GM19193 (cell line): Measurements from ENCODE around the gene SGO2.
A peak's percentile ranks its signal among the peaks of the same experiment; 100 is the strongest.

Experiments used
- POLR2A ChIP-seq: IDR thresholded peaks from 4 replicates; pipeline ENCODE4 v1.6.1; 2011; ENCODE audit not compliant: insufficient read depth, insufficient read length; ENCODE audit errors: extremely low read depth

Gene SGO2, protein sequence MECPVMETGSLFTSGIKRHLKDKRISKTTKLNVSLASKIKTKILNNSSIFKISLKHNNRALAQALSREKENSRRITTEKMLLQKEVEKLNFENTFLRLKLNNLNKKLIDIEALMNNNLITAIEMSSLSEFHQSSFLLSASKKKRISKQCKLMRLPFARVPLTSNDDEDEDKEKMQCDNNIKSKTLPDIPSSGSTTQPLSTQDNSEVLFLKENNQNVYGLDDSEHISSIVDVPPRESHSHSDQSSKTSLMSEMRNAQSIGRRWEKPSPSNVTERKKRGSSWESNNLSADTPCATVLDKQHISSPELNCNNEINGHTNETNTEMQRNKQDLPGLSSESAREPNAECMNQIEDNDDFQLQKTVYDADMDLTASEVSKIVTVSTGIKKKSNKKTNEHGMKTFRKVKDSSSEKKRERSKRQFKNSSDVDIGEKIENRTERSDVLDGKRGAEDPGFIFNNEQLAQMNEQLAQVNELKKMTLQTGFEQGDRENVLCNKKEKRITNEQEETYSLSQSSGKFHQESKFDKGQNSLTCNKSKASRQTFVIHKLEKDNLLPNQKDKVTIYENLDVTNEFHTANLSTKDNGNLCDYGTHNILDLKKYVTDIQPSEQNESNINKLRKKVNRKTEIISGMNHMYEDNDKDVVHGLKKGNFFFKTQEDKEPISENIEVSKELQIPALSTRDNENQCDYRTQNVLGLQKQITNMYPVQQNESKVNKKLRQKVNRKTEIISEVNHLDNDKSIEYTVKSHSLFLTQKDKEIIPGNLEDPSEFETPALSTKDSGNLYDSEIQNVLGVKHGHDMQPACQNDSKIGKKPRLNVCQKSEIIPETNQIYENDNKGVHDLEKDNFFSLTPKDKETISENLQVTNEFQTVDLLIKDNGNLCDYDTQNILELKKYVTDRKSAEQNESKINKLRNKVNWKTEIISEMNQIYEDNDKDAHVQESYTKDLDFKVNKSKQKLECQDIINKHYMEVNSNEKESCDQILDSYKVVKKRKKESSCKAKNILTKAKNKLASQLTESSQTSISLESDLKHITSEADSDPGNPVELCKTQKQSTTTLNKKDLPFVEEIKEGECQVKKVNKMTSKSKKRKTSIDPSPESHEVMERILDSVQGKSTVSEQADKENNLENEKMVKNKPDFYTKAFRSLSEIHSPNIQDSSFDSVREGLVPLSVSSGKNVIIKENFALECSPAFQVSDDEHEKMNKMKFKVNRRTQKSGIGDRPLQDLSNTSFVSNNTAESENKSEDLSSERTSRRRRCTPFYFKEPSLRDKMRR

DNA sequence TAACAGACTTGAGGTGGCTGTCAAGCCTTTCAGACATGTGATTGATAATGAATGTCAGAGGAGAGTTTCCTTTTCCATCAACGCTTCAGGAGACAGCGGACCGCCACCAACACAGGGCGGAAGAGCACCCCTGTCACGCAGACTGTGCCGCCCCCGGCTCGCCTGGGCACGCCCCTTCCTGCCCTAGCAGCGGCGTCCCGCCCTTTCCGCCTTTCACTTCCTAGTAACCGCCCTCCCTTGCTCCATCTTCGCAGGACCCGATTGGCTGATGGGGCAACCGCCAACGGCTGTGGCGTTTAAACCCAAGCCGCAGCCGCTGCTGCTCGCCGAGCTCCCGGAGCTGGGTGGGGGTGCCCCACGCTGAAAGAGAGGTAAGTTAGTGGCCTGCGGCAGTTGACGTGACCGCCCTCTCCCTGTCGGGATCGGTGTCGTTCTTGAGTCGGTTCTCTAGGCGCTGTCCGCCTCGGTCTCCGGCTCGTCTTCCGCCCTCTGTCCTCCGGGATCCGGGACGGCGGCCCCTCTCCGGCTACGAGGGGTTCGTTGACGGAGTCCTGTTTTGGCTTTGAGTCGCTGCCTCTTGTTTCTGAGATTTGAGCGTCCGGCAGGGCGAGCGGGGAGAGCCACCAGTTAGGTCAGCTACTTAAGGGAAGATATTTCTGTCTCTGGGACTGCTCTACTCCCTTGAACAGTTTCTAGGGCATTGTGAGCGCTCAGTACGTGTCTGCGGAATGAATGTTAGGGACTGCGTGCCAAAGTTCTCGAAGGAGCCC is at the start of gene SGO2:
TSS of gene SGO2 (plus strand) at position 326 of the 770 bp plus-strand sequence. CDS start 6,769 bp downstream, outside the sequence.
- TF ChIP-seq POLR2A: peak; percentile 87

GRCh38 chr2:200476836-200477235 is 49.2 kb upstream of the SGO2 start:
- no peak for TF ChIP-seq POLR2A

GRCh38 chr2:200477667-200478131 is 48.3 kb upstream of the SGO2 start:
- TF ChIP-seq POLR2A: no peak

DNA sequence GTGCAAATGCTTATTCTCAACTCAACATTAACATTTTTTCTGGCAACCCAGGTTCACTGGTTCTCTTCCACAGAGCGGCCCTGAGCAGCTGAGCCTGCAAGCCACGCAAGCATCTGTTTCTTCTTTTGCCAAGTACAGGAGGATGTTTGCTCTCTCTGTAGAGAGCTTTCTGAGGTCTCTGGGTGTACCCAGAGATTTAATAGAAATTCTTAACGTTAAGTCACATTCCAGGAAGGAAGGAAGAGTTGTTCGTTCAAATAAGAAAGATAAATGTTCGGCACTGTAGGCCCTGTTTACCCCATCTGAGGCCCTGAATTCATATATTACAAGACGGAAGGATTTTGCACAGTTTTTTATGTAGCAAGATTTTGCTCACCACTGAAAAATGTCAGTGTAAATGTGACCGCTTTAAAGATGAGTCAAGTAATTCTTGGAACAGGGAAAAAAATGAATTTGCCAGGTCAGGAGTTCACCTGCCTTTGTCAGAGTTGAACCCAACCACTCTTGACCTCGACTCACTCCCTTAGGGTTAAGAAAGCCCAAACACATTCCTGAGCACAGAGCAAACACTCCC is 46.2 kb upstream of the SGO2 start:
- TF ChIP-seq POLR2A: no peak

- TF ChIP-seq POLR2A: no peak
Observed at GRCh38 chr2:200482194-200482593, 43.8 kb upstream of the SGO2 start.

DNA sequence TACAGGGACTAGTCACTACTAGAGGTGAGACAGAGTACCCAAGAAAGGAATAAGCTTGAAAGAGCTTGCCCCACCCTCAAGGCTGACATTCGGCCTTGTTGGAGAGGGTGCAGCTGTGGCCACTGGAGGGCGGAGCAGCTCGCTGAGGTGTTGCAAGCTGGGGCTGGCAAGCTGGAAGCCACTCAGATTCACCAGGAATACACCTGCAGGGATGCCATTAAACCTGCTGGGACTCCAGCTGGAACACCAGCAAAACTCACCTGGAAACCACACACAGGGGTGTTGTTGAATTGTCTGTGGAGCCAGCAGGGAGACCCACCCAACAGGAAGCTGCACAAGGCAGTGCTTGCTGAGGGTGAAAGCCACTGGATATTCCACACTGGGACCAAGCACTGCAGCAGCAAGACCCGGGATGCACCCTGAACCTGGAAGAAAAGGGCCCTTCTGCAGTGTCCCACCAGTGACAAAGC is 42.2 kb upstream of the SGO2 start:
- TF ChIP-seq POLR2A: no peak

- TF ChIP-seq POLR2A: no peak
Observed at GRCh38 chr2:200484934-200485333, 41.1 kb upstream of the SGO2 start.

- no peak for TF ChIP-seq POLR2A
Observed at GRCh38 chr2:200486529-200486928, 39.5 kb upstream of the SGO2 start.

DNA sequence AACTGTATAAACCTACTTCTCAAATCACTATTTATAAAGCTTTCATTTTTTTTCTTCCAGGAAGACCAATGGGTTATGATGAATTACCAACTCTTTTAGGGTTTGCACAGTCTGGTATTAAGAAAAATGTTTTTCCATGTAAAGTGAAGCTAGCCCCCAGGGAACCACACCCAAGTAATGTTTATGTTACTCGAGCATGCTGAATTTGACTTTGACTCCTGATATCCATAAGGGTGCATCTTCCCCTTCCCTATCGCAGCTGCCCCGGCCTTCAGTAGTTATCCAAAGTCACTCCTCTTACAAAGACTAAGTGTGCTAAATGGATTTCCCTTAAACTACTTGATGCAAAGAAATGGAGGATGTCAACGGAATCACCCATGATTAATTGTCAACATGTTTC is 37.8 kb upstream of the SGO2 start:
- no peak for TF ChIP-seq POLR2A

DNA sequence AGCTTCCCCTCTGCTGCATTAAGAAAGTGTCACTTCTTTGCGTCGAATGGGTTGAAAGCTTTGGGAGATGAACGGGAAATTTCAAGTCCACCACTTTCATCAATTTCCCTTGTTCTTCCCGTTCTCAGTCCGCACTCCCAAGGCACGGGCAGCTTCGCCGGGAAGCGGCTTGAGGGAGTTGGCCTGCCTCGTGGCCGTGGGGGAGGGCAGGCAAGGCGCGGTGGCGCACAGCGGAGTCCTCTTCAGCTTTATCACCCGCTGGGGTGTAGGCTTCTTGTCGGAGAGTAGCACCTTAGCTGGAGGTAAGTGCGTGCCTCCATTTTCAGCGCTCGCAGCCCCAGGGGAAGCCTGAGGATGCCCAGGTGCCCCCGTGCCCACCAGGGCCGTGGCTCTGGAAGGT is 36.0 kb upstream of the SGO2 start:
- no peak for TF ChIP-seq POLR2A

GRCh38 chr2:200492656-200493055 is 33.4 kb upstream of the SGO2 start:
- no peak for TF ChIP-seq POLR2A

- TF ChIP-seq POLR2A: no peak
Observed at GRCh38 chr2:200494048-200494447, 32.0 kb upstream of the SGO2 start.

DNA sequence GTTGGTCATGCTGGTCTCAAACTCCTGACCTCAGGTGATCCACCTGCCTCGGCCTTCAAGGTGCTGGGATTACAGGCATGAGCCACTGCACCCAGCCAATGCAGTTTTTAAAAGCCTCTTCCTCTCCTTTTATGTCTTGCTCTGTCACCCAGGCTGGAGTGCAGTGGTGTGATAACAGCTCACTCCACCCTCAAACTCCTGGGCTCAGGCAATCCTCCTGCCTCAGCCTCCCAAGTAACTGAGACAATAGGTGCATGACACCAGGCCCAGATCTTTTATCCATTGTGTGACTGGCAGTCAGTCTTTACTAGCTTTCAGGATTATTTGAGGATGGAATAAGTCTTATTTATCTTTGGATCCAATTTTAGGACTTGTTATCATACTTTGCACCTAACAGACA is 29.3 kb upstream of the SGO2 start:
- no peak for TF ChIP-seq POLR2A
